Fibroblast of lung (primary cell): ENCODE results near the gene ATP6V0D1.

Source experiments
- EZH2 ChIP-seq: IDR thresholded peaks from 2 replicates; pipeline ENCODE4 v1.5.1; 2012; ENCODE audit warnings: low read length, control low read depth, mild to moderate bottlenecking; ENCODE audit errors: missing control alignments
- TF ChIP-seq, protein P1 (sequence below), 2 donors: IDR thresholded peaks in 1 of 2; conservative IDR thresholded peaks in 1 of 2; 1 replicate in 1 of 2; 2 replicates in 1 of 2; pipeline ENCODE4 v1.5.1; 2011 to 2012; ENCODE audit warnings: low read length in 2 of 2, control low read depth in 1 of 2, inconsistent platforms in 1 of 2, low read depth in 1 of 2, mild to moderate bottlenecking in 1 of 2

DNA sequence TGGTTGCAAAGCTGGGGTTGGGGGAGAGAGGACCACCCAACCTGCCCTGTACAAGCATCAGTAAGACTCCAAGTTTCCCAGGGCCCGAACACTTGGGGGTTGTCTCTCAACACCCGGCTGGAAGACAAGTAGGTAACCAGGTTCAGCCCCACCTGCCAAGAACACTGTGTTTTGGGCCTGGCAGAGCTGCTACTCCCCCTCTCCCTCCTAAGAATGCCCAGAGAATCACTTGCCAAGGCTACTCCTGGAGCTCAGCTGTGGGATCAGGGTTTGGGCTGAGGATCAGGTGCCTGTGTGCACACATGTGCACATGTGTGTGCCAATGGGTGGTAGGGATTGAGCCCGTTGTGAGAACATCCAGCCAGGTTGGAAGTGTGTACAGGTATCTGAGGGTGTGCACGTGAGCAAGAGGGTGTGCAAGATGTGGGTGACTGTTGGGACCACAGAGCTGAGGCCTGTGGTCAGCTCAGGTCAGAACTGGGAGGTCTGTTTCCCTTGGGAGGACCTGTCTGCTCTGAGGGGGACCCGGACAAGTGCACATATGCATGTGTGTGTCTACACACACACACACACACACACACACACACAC, 47.7 kb downstream of the ATP6V0D1 start:
- TF ChIP-seq, protein P1, sequence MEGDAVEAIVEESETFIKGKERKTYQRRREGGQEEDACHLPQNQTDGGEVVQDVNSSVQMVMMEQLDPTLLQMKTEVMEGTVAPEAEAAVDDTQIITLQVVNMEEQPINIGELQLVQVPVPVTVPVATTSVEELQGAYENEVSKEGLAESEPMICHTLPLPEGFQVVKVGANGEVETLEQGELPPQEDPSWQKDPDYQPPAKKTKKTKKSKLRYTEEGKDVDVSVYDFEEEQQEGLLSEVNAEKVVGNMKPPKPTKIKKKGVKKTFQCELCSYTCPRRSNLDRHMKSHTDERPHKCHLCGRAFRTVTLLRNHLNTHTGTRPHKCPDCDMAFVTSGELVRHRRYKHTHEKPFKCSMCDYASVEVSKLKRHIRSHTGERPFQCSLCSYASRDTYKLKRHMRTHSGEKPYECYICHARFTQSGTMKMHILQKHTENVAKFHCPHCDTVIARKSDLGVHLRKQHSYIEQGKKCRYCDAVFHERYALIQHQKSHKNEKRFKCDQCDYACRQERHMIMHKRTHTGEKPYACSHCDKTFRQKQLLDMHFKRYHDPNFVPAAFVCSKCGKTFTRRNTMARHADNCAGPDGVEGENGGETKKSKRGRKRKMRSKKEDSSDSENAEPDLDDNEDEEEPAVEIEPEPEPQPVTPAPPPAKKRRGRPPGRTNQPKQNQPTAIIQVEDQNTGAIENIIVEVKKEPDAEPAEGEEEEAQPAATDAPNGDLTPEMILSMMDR (conservative IDR thresholded peaks at IDR 0.05 in 1 of 2, IDR thresholded peaks at IDR 0.05 in 1 of 2; ENCODE audit: low read depth in 1 of 2, low read length in 2 of 2) = no peak
- TF ChIP-seq EZH2 = no peak
